ENCODE results near the gene FMN2. TPM values are rescaled to one million over a fixed set of nuclear protein-coding genes. Genes with fewer than 3 reads are reported as not detected.

Gene FMN2
- total RNA-seq, 3 donors from 2014 or later (not counting 1 experiment from before 2014, with no cell fraction given), result not detected

DNA sequence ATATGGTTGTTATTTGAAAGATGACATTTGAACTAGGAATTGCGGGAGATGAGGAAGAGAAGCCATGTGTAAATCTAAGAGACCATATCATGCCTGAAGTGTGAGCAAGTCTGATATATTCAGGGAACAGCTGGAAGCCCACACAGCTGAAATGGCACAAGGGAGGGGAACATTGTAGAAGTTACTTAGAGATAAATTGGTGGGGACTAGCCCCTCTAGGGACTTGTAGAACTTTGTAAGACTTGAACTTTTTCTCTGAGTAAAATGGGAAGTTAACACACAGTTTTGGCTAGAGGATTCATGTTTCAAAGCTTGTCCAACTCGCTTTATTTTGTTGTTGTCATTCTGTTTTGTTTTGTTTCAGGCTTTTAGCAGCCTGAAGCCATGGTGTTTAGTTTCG is 216.4 kb downstream of the FMN2 start:
- H3K4me3 Mint-ChIP-seq, result no peak overlapping the region
- no peak overlapping the region for H3K27ac ChIP-seq (ENCODE audit: low read length)
- no peaks in the 10 kb centered on the region for H3K4me1 ChIP-seq (ENCODE audit: control insufficient read depth, insufficient read depth, low read length)
- DNase-seq (no peak), ATAC-seq (no peak)
- intact Hi-C loops (cut with micrococcal nuclease), result no loop called here
- H3K27ac Mint-ChIP-seq, result no peak overlapping the region
- no peak overlapping the region for H3K4me3 ChIP-seq (ENCODE audit: low read length)
- H3K9me3 Mint-ChIP-seq, result peaks cover 3 to 4% of the 10 kb centered on the region in 2 donors
- WGBS (ENCODE audit: insufficient coverage), result 71% methylated on average over 3 of the region's 3 CpGs
- H3K4me1 Mint-ChIP-seq, result no peaks in the 10 kb centered on the region
- H3K27me3 ChIP-seq (ENCODE audit: control insufficient read depth, insufficient read depth, low read length), result no peaks in the 10 kb centered on the region
- no peaks in the 10 kb centered on the region for H3K27me3 Mint-ChIP-seq (ENCODE audit: low read depth in 2 of 2)
- no peaks in the 10 kb centered on the region for H3K36me3 ChIP-seq (ENCODE audit: control insufficient read depth, insufficient read depth, low read length)
- no peaks in the 10 kb centered on the region for H3K36me3 Mint-ChIP-seq
- TF ChIP-seq, protein P1, sequence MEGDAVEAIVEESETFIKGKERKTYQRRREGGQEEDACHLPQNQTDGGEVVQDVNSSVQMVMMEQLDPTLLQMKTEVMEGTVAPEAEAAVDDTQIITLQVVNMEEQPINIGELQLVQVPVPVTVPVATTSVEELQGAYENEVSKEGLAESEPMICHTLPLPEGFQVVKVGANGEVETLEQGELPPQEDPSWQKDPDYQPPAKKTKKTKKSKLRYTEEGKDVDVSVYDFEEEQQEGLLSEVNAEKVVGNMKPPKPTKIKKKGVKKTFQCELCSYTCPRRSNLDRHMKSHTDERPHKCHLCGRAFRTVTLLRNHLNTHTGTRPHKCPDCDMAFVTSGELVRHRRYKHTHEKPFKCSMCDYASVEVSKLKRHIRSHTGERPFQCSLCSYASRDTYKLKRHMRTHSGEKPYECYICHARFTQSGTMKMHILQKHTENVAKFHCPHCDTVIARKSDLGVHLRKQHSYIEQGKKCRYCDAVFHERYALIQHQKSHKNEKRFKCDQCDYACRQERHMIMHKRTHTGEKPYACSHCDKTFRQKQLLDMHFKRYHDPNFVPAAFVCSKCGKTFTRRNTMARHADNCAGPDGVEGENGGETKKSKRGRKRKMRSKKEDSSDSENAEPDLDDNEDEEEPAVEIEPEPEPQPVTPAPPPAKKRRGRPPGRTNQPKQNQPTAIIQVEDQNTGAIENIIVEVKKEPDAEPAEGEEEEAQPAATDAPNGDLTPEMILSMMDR (IDR thresholded peaks at IDR 0.05), result no peak
- no peaks in the 10 kb centered on the region for H3K9me3 ChIP-seq (ENCODE audit: control insufficient read depth, insufficient read depth, low read length)

DNA sequence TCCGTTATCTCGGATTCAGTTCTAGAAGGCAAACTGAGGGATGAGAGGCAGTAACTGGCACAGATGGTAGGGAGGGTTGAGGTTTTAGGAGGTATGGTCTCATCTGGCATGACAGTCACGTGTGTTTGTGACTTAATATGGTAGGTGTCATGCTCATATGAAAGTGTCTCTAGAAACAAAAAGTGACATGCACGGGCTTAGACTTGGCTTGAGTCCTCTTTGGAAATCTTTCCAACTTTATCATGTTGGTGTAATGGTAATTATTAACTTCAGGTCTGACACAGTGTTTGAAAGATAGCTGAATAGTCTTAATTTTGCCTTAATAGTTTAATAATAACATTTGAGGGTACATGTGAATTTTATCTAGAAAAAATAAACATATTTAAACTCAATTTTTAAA is 218.1 kb downstream of the FMN2 start:
- Histone ChIP-seq H3K9me3 (ENCODE audit: control insufficient read depth, insufficient read depth, low read length) (no peaks in the 10 kb centered on the region), H3K27me3 (ENCODE audit: control insufficient read depth, insufficient read depth, low read length) (no peaks in the 10 kb centered on the region), H3K4me3 (ENCODE audit: low read length) (no peak overlapping the region), H3K36me3 (ENCODE audit: control insufficient read depth, insufficient read depth, low read length) (no peaks in the 10 kb centered on the region), H3K27ac (ENCODE audit: low read length) (no peak overlapping the region), H3K4me1 (ENCODE audit: control insufficient read depth, insufficient read depth, low read length) (no peaks in the 10 kb centered on the region)
- Mint-ChIP-seq H3K4me1 (no peaks in the 10 kb centered on the region), H3K27ac (no peak overlapping the region), H3K4me3 (no peak overlapping the region), H3K36me3 (no peaks in the 10 kb centered on the region), H3K9me3 (peaks cover 3 to 4% of the 10 kb centered on the region in 2 donors), H3K27me3 (ENCODE audit: low read depth in 2 of 2) (no peaks in the 10 kb centered on the region)
- intact Hi-C loops (cut with micrococcal nuclease), result no loop called here
- DNase-seq, result no peak
- ATAC-seq, result no peak
- WGBS (ENCODE audit: insufficient coverage), result 78% methylated on average over 3 of the region's 4 CpGs
- TF ChIP-seq, protein P1 (IDR thresholded peaks at IDR 0.05), result no peak

DNA sequence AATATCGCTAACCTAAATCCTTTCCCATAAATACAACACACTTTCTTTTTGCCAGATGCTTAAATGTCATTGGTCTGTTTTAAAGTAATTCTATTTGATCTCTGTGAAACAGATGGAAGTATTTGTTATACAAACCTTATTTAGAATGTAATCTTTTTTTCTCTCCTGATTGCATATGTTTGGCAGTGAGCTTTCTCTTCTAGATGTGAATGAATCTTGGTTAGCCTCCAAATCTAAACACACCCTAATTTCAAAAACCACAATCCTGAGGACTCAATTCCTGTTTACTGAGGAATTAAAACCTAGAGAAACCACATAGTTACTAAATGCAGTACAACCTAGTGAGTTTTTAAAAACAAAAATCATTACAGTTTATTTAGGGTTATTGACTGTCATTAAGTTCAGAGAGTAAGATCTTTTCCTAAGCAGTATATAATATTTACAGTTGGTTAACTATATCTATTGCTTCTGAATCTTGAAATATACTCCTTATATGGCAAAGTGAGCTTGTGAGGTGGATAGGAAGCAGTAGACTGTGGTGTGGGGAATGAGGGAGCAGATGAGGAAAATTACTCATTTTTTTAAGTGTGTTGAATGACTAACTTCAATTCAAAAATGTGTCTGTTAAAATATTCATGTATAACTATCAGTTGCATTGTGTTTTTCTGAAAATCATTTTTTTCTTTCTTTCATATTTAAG is 218.7 kb downstream of the FMN2 start:
- Histone ChIP-seq H3K27ac (ENCODE audit: low read length) (no peak overlapping the region), H3K9me3 (ENCODE audit: control insufficient read depth, insufficient read depth, low read length) (no peaks in the 10 kb centered on the region), H3K4me1 (ENCODE audit: control insufficient read depth, insufficient read depth, low read length) (no peaks in the 10 kb centered on the region), H3K36me3 (ENCODE audit: control insufficient read depth, insufficient read depth, low read length) (no peaks in the 10 kb centered on the region), H3K27me3 (ENCODE audit: control insufficient read depth, insufficient read depth, low read length) (no peaks in the 10 kb centered on the region), H3K4me3 (ENCODE audit: low read length) (no peak overlapping the region)
- Mint-ChIP-seq H3K4me1 (no peaks in the 10 kb centered on the region), H3K27me3 (ENCODE audit: low read depth in 2 of 2) (no peaks in the 10 kb centered on the region), H3K9me3 (peaks cover 3 to 4% of the 10 kb centered on the region in 2 donors), H3K4me3 (no peak overlapping the region), H3K27ac (no peak overlapping the region), H3K36me3 (no peaks in the 10 kb centered on the region)
- intact Hi-C loops (cut with micrococcal nuclease), result no loop called here
- DNase-seq (no peak), ATAC-seq (no peak)
- TF ChIP-seq, protein P1 (IDR thresholded peaks at IDR 0.05), result no peak
- WGBS (ENCODE audit: insufficient coverage), result no CpG with 5 or more reads among the region's 1 CpG

DNA sequence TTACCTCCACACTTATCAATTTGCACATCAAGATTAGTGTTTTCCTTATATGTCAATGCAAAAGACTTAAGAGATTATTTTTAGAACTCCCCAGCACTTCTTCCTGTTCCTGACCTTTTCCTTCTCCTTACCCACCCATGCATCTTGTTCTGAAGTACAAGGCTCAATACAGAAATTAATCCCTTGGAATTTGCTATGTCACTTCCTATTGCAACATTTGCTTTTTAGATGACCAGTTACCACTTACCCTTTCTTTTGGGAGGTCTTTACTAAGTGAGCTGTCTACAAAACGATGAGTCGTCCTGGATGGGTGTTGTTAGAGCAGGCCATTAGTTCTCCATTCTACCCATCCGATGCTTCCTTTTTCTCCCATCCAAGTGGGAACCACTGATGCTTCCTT is 221.2 kb downstream of the FMN2 start:
- ATAC-seq, result no peak
- intact Hi-C loops (cut with micrococcal nuclease), result no loop called here
- H3K27ac ChIP-seq (ENCODE audit: low read length), result no peak overlapping the region
- Mint-ChIP-seq H3K9me3 (peaks cover 3 to 9% of the 10 kb centered on the region in 2 donors), H3K27ac (no peak overlapping the region), H3K27me3 (ENCODE audit: low read depth in 2 of 2) (no peaks in the 10 kb centered on the region), H3K36me3 (no peaks in the 10 kb centered on the region), H3K4me3 (no peak overlapping the region), H3K4me1 (no peaks in the 10 kb centered on the region)
- no peak overlapping the region for H3K4me3 ChIP-seq (ENCODE audit: low read length)
- H3K4me1 ChIP-seq (ENCODE audit: control insufficient read depth, insufficient read depth, low read length), result no peaks in the 10 kb centered on the region
- no peaks in the 10 kb centered on the region for H3K9me3 ChIP-seq (ENCODE audit: control insufficient read depth, insufficient read depth, low read length)
- H3K27me3 ChIP-seq (ENCODE audit: control insufficient read depth, insufficient read depth, low read length), result no peaks in the 10 kb centered on the region
- 44% methylated on average over 3 of the region's 3 CpGs for WGBS (ENCODE audit: insufficient coverage)
- TF ChIP-seq, protein P1 (IDR thresholded peaks at IDR 0.05), result no peak
- DNase-seq, result no peak
- H3K36me3 ChIP-seq (ENCODE audit: control insufficient read depth, insufficient read depth, low read length), result no peaks in the 10 kb centered on the region
